HepG2 (cell line): ENCODE results near the gene ZBTB7A. TPM values are rescaled to one million over a fixed set of nuclear protein-coding genes. Genes with fewer than 3 reads are reported as not detected.

Source experiments
- DPF2 ChIP-seq: sonication (generic); formaldehyde crosslinking; IDR thresholded peaks from 2 replicates; pipeline ENCODE4 v1.4.0; 2020; ENCODE audit warnings: mild to moderate bottlenecking, low read depth, missing genetic modification reagents, borderline replicate concordance
- ETV5 ChIP-seq: IDR thresholded peaks from 2 replicates; pipeline ENCODE4 v1.6.1; 2018; ENCODE audit warnings: missing biosample characterization, missing genetic modification reagents, inconsistent platforms, borderline replicate concordance
- HCFC1 ChIP-seq: fragments of 150-350 bp; IDR thresholded peaks from 2 replicates; pipeline ENCODE4 v1.6.1; 2014; ENCODE audit warnings: low read depth, low read length
- ISX ChIP-seq: sonication (generic); formaldehyde crosslinking; conservative IDR thresholded peaks from 2 replicates; pipeline ENCODE4 v1.5.0; 2020; ENCODE audit warnings: missing genetic modification reagents
- MXI1 ChIP-seq: IDR thresholded peaks from 3 replicates; pipeline ENCODE4 v1.6.1; 2012; ENCODE audit warnings: low read depth, low read length, inconsistent platforms, borderline replicate concordance
- NONO ChIP-seq, 2 experiments: fragments of 450-650 bp in 1 of 2; sonication (generic) in 1 of 2; formaldehyde crosslinking in 1 of 2; IDR thresholded peaks in 1 of 2; conservative IDR thresholded peaks in 1 of 2; 2 replicates each; pipeline versions ENCODE4 v1.6.1 to v1.8.0; 2017 to 2022; ENCODE audit warnings: mild to moderate bottlenecking in 1 of 2, missing genetic modification reagents in 1 of 2, moderate library complexity in 1 of 2
- NR2F6 ChIP-seq, 2 experiments: IDR thresholded peaks; 2 replicates each; pipeline ENCODE4 v1.6.1; 2016; ENCODE audit warnings: antibody characterized with exemption in 1 of 2, mild to moderate bottlenecking in 1 of 2
- PCBP2 ChIP-seq: fragments of 200-400 bp; formaldehyde crosslinking; optimal IDR thresholded peaks from 2 replicates; pipeline ENCODE3; 2018; ENCODE audit warnings: low read length, low read depth; ENCODE audit not compliant: poor library complexity, severe bottlenecking
- SALL1 ChIP-seq: sonication (generic); formaldehyde crosslinking; IDR thresholded peaks from 2 replicates; pipeline ENCODE4 v1.8.0; 2022; ENCODE audit warnings: mild to moderate bottlenecking, missing genetic modification reagents
- SSRP1 ChIP-seq: IDR thresholded peaks from 2 replicates; pipeline ENCODE4 v1.6.1; 2016; ENCODE audit warnings: control low read depth
- YEATS4 ChIP-seq: sonication (generic); formaldehyde crosslinking; IDR thresholded peaks from 2 replicates; pipeline ENCODE4 v1.4.0; 2020; ENCODE audit warnings: missing genetic modification reagents, borderline replicate concordance
- ZNF180 ChIP-seq: sonication (generic); formaldehyde crosslinking; IDR thresholded peaks from 2 replicates; pipeline ENCODE4 v1.4.0; 2020; ENCODE audit warnings: low read depth, missing genetic modification reagents, borderline replicate concordance
- ZNF296 ChIP-seq: sonication (generic); formaldehyde crosslinking; conservative IDR thresholded peaks from 2 replicates; pipeline ENCODE4 v1.5.0; 2020; ENCODE audit warnings: mild to moderate bottlenecking, missing genetic modification reagents
- ZNF350 ChIP-seq: sonication (generic); formaldehyde crosslinking; IDR thresholded peaks from 2 replicates; pipeline ENCODE4 v1.4.0; 2020; ENCODE audit warnings: mild to moderate bottlenecking, low read depth, missing genetic modification reagents, borderline replicate concordance
- ZNF362 ChIP-seq: sonication (generic); formaldehyde crosslinking; IDR thresholded peaks from 2 replicates; pipeline ENCODE4 v1.4.0; 2020; ENCODE audit warnings: missing genetic modification reagents, mild to moderate bottlenecking, borderline replicate concordance
- ZNF430 ChIP-seq: sonication (generic); formaldehyde crosslinking; IDR thresholded peaks from 2 replicates; pipeline ENCODE4 v1.9.0; 2021; ENCODE audit warnings: mild to moderate bottlenecking, missing genetic modification reagents
- ZNF639 ChIP-seq: conservative IDR thresholded peaks from 2 replicates; pipeline ENCODE4 v1.6.1; 2018; ENCODE audit warnings: missing genetic modification reagents
- ZNF766 ChIP-seq: sonication (generic); formaldehyde crosslinking; IDR thresholded peaks from 2 replicates; pipeline ENCODE4 v1.5.0; 2020; ENCODE audit warnings: missing genetic modification reagents, borderline replicate concordance
- ZNF790 ChIP-seq: sonication (generic); formaldehyde crosslinking; IDR thresholded peaks from 2 replicates; pipeline ENCODE4 v1.8.0; 2022; ENCODE audit warnings: missing genetic modification reagents, mild to moderate bottlenecking, borderline replicate concordance
- ZSCAN29 ChIP-seq: sonication (generic); formaldehyde crosslinking; conservative IDR thresholded peaks from 2 replicates; pipeline ENCODE4 v1.4.0; 2020; ENCODE audit warnings: mild to moderate bottlenecking, missing genetic modification reagents
- polyA plus RNA-seq, 8 experiments: library from polyadenylated mRNA; depleted of rRNA in 3 of 8; stranded (reverse) in 7 of 8; unstranded in 1 of 8; fragments of >200 nt; fragmentation: Illumina TruSeq in 4 of 8; extraction: Trizol in 4 of 8; gene quantifications; 2 replicates each; pipeline versions ENCODE4 v1.2.1 to v1.2.3, GENCODE V29; 2011 to 2016; ENCODE audit warnings: low read depth in 4 of 8, missing spikeins in 1 of 8, mixed read lengths in 1 of 8; ENCODE audit not compliant: insufficient read depth in 1 of 8
- total RNA-seq, 5 experiments: library from RNA; depleted of rRNA; stranded (reverse); fragments of >200 nt; fragmentation: Illumina TruSeq; extraction: Trizol; gene quantifications; 2 replicates each; pipeline ENCODE4 v1.2.3, GENCODE V29; 2016; ENCODE audit warnings: low read depth in 1 of 5
- TF ChIP-seq, protein P1 (sequence below): IDR thresholded peaks from 2 replicates; pipeline ENCODE4 v1.6.1; 2016
- TF ChIP-seq, protein P2 (sequence below): sonication (generic); formaldehyde crosslinking; IDR thresholded peaks from 2 replicates; pipeline ENCODE4 v1.5.0; 2020; ENCODE audit warnings: mild to moderate bottlenecking, missing genetic modification reagents

Gene ZBTB7A
- total and polyA plus RNA-seq, 2 of the 13 experiments (the other 11 are each of a cell fraction or from before 2014, with no cell fraction given), result 3.6 to 4.0 TPM

DNA sequence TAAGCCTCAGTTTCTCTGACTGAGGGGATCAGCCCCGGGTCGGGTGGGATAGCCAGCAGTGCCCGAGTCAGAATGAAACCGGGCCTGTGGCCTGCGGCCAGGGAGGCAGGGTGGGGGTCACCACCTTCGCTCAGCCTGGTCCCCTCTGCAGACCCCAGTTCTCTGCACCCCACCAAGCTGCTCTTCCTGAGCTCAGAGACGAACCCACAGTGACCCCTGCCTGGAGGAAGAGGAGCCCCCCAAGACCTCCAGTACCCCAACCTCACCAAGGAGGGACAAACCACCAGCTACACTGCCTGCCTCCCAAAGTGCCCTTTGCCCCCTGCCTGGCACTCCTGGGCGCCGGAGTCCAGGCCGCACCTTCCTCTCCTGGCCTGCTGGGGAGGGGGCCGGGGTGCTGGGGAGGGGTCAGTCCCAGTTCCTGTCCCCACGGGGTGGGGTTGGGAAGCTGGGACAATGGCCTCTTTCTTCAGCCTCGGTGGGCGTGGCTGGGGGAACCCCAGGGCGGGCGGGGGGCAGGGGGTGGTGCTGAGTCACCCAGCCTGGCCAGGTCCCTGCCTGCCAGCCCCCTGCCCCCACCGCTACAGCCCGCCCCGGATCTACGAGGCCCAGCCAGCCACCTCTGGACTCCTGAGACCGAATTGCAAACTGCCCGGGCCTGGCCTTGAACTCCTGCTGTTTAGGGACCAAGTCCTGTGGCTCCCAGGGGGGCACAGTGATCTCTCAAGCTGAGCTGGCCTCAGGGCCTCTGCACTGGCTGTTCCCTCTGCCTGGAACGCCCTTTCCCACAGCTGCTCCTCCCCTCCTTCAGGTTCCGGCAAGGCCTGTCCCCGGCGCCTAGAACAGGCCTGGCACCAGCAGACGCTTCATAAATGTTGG, 14.3 kb downstream of the ZBTB7A start (continued):
- TF ChIP-seq NONO (IDR thresholded peaks at IDR 0.05) (no peak), NONO (CRISPR knock-in tag; conservative IDR thresholded peaks at IDR 0.05) (peak; percentile 87), ZNF362 (peak; percentile 65; the same call in 1 of the 2 replicates), ZNF430 (peak; percentile 86; the same call in 1 of the 2 replicates), ZNF180 (CRISPR knock-in tag) (no peak), SSRP1 (CRISPR knock-in tag) (peak; percentile 81; the same call in 1 of the 2 replicates), ZNF296 (CRISPR knock-in tag) (no peak), ZNF766 (CRISPR knock-in tag) (0 out of 2 replicates have a peak, but pooled peaks have one; percentile 43), ZNF790 (0 out of 2 replicates have a peak, but pooled peaks have one; percentile 17), ISX (CRISPR knock-in tag) (no peak), DPF2 (peak; percentile 5; the same call in 1 of the 2 replicates), ZNF350 (0 out of 2 replicates have a peak, but pooled peaks have one; percentile 67), ZNF639 (CRISPR knock-in tag) (peak; percentile 84; the same call in 1 of the 2 replicates), ZSCAN29 (CRISPR knock-in tag) (peak; percentile 84), HCFC1 (0 out of 2 replicates have a peak, but pooled peaks have one; percentile 18), PCBP2 (no peak), NR2F6 (IDR thresholded peaks at IDR 0.05) (peak; percentile 86), NR2F6 (CRISPR knock-in tag; IDR thresholded peaks at IDR 0.05) (peak; percentile 96), MXI1 (peak; percentile 16; the same call in 1 of the 3 replicates), SALL1 (CRISPR knock-in tag) (peak; percentile 92), ETV5 (CRISPR knock-in tag) (peak; percentile 95), YEATS4 (peak; percentile 85)
- TF ChIP-seq, protein P1, sequence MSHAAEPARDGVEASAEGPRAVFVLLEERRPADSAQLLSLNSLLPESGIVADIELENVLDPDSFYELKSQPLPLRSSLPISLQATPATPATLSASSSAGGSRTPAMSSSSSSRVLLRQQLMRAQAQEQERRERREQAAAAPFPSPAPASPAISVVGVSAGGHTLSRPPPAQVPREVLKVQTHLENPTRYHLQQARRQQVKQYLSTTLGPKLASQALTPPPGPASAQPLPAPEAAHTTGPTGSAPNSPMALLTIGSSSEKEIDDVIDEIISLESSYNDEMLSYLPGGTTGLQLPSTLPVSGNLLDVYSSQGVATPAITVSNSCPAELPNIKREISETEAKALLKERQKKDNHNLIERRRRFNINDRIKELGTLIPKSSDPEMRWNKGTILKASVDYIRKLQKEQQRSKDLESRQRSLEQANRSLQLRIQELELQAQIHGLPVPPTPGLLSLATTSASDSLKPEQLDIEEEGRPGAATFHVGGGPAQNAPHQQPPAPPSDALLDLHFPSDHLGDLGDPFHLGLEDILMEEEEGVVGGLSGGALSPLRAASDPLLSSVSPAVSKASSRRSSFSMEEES (CRISPR knock-in tag), result peak; percentile 76
- TF ChIP-seq, protein P2, sequence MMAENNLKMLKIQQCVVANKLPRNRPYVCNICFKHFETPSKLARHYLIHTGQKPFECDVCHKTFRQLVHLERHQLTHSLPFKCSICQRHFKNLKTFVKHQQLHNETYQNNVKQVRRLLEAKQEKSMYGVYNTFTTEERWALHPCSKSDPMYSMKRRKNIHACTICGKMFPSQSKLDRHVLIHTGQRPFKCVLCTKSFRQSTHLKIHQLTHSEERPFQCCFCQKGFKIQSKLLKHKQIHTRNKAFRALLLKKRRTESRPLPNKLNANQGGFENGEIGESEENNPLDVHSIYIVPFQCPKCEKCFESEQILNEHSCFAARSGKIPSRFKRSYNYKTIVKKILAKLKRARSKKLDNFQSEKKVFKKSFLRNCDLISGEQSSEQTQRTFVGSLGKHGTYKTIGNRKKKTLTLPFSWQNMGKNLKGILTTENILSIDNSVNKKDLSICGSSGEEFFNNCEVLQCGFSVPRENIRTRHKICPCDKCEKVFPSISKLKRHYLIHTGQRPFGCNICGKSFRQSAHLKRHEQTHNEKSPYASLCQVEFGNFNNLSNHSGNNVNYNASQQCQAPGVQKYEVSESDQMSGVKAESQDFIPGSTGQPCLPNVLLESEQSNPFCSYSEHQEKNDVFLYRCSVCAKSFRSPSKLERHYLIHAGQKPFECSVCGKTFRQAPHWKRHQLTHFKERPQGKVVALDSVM (CRISPR knock-in tag), result peak; percentile 77
